ENCODE data around the gene FSD1.

- TF ChIP-seq CTCF (IDR thresholded peaks at IDR 0.05) (no peak), POLR2A (IDR thresholded peaks at IDR 0.05) (no peak), POLR2AphosphoS5 (IDR thresholded peaks at IDR 0.05) (no peak)
Measured at GRCh38 chr19:4272894-4273293, 31.5 kb upstream of the FSD1 start.

Data from prostate gland (tissue), 2 donors.